ENCODE data around the gene TMEM168. TPM values are rescaled to one million over a fixed set of nuclear protein-coding genes. Genes with fewer than 3 reads are reported as not detected.

Gene TMEM168
- total RNA-seq, 1 experiment from 2014 or later = 13.9 TPM

DNA sequence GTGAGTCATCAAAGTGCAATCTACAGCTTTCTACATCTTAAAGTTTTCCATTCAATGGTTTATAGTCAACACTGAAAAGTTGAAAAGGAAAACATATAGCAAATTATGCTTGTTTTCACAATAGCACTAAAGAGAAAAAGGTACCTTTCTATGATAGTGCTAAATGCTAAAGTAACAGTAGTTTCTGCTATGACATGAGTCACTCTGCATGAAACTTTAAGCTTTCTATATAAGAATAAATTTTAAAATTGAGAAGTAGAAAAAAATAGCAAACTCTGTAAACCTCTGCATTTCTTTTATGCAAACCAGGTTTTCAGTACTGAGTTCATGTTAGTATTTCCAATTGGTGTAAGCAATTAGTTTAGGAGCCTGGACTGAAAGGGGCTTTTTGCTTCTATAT, 31.2 kb upstream of the TMEM168 start:
- H4K5ac ChIP-seq (ENCODE audit: insufficient read length, low read depth, low read length) = no peak overlapping the region
- no peak overlapping the region for H2AFZ ChIP-seq (ENCODE audit: low read length)
- Mint-ChIP-seq H3K4me3 (no peak overlapping the region), H3K27me3 (ENCODE audit: low read depth) (no peaks in the 10 kb centered on the region), H3K36me3 (ENCODE audit: insufficient read depth in 1 of 3, low read depth in 3 of 3) (no peaks in the 10 kb centered on the region), H3K4me1 (no peaks in the 10 kb centered on the region; a peak in 1 of 4 replicates), H3K9me3 (no peaks in the 10 kb centered on the region), H3K27ac (no peak overlapping the region)
- H3K79me1 ChIP-seq (ENCODE audit: insufficient read depth, low read depth, low read length, poor library complexity, severe bottlenecking) = no peaks in the 10 kb centered on the region
- H3K4me1 ChIP-seq (ENCODE audit: insufficient read depth, low read length) = no peaks in the 10 kb centered on the region
- H2BK120ac ChIP-seq (ENCODE audit: low read depth, low read length, poor library complexity, severe bottlenecking) = no peak overlapping the region
- H4K8ac ChIP-seq (replicated peaks; ENCODE audit: insufficient read length, low read depth, low read length) = no peak overlapping the region
- no peak overlapping the region for H2BK20ac ChIP-seq (ENCODE audit: low read depth, low read length, poor library complexity, severe bottlenecking)
- H4K20me1 ChIP-seq (ENCODE audit: control insufficient read depth, insufficient read depth, insufficient read length) = no peaks in the 10 kb centered on the region
- H3K27me3 ChIP-seq (ENCODE audit: insufficient read depth, low read length) = no peaks in the 10 kb centered on the region
- H3K18ac ChIP-seq (ENCODE audit: insufficient read length, low read depth, low read length) = no peak overlapping the region
- no peak overlapping the region for H3K14ac ChIP-seq (ENCODE audit: insufficient read depth, low read length)
- H2BK15ac ChIP-seq (ENCODE audit: low read depth, low read length) = no peak overlapping the region
- no peaks in the 10 kb centered on the region for H3K79me2 ChIP-seq (ENCODE audit: insufficient read depth, low read length)
- no peak overlapping the region for H2BK12ac ChIP-seq (ENCODE audit: insufficient read length, low read depth, low read length)
- H3T11ph ChIP-seq (ENCODE audit: low read length) = no peak overlapping the region
- H3K9ac ChIP-seq (ENCODE audit: extremely low read depth, insufficient read length, low read length) = no peak overlapping the region
- TF ChIP-seq CTCF (conservative IDR thresholded peaks at IDR 0.05) = no peak
- no peaks in the 10 kb centered on the region for H3K23me2 ChIP-seq (ENCODE audit: insufficient read length, low read depth, low read length, poor library complexity, severe bottlenecking)
- no peak overlapping the region for H4K91ac ChIP-seq (ENCODE audit: insufficient read length, low read depth, low read length)
- no peak overlapping the region for H2BK5ac ChIP-seq (ENCODE audit: insufficient read length, low read length)
- no peak for DNase-seq
- H3K4me2 ChIP-seq (ENCODE audit: insufficient read depth, insufficient read length, low read length) = no peak overlapping the region
- no peak overlapping the region for H3K23ac ChIP-seq (ENCODE audit: insufficient read length, low read depth, low read length)
- H3K56ac ChIP-seq (ENCODE audit: insufficient read length, low read depth, low read length) = no peak overlapping the region
- no peak overlapping the region for H3K4ac ChIP-seq (ENCODE audit: low read depth, low read length)
- no peak overlapping the region for H3K27ac ChIP-seq (ENCODE audit: insufficient read length, low read depth, low read length)
- H3K9me3 ChIP-seq (ENCODE audit: control insufficient read depth, low read depth, low read length) = no peaks in the 10 kb centered on the region
- no peak overlapping the region for H2AK5ac ChIP-seq (ENCODE audit: insufficient read length, low read length)
